CD4-positive, alpha-beta T cell (primary cell): ENCODE measurements around the gene FGFRL1. TPM values are rescaled to one million over a fixed set of nuclear protein-coding genes. Genes with fewer than 3 reads are reported as not detected.

Experiments
- ATAC-seq: fragments of 200-7000 bp; cut with Tn5 transposase; one replicate; pipeline ENCODE4 v1.10.0; 2022; ENCODE audit warnings: mild to moderate bottlenecking; ENCODE audit not compliant: poor library complexity
- CTCF ChIA-PET: fragments of 350-600 bp; sonication (Branson Sonifier 250); formaldehyde crosslinking; loops from one replicate; lab custom pipeline; 2021; ENCODE audit warnings: antibody characterized with exemption, inconsistent platforms; lab: Charles Lee
- POLR2A ChIA-PET: fragments of 350-600 bp; sonication (Branson Sonifier 250); formaldehyde crosslinking; loops from one replicate; lab custom pipeline; 2021; ENCODE audit warnings: antibody characterized with exemption, inconsistent platforms; lab: Charles Lee
- DNase-seq, 14 experiments: peaks; one replicate each; pipeline ENCODE4 v3.0.0-alpha.2; 2013 to 2020; ENCODE audit warnings: mixed read lengths in 2 of 14
- H3K27ac ChIP-seq, 2 donors: one replicate each; pipeline versions ENCODE4 v1.5.1 to v1.7.0; 2013; ENCODE audit warnings: low read length in 2 of 2, low read depth in 1 of 2, mild to moderate bottlenecking in 1 of 2
- H3K27me3 ChIP-seq, 2 experiments: 1 replicate in 1 of 2; 2 replicates in 1 of 2; pipeline versions ENCODE4 v1.6.1 to v1.7.0; 2013; ENCODE audit warnings: low read length in 2 of 2, control low read depth in 1 of 2, mild to moderate bottlenecking in 1 of 2, moderate library complexity in 1 of 2; ENCODE audit not compliant: insufficient read depth in 2 of 2, control insufficient read depth in 1 of 2
- H3K36me3 ChIP-seq: one replicate; pipeline ENCODE4 v1.6.1; 2013; ENCODE audit warnings: low read length, control low read depth; ENCODE audit not compliant: insufficient read depth
- H3K4me1 ChIP-seq: one replicate; pipeline ENCODE4 v1.6.1; 2013; ENCODE audit warnings: low read length, control low read depth; ENCODE audit not compliant: insufficient read depth
- H3K4me3 ChIP-seq: one replicate; pipeline ENCODE4 v1.5.1; 2013; ENCODE audit warnings: mild to moderate bottlenecking, low read length, moderate library complexity
- H3K9me3 ChIP-seq, 2 experiments: 1 replicate in 1 of 2; 2 replicates in 1 of 2; pipeline versions ENCODE4 v1.6.1 to v1.7.0; 2013; ENCODE audit warnings: low read length in 2 of 2, mild to moderate bottlenecking in 2 of 2, control low read depth in 1 of 2, moderate library complexity in 1 of 2; ENCODE audit not compliant: control insufficient read depth in 1 of 2, insufficient read depth in 1 of 2
- H3K27ac Mint-ChIP-seq: one replicate; pipeline ENCODE4 v1.8.0; 2020; ENCODE audit warnings: mixed read lengths
- H3K27me3 Mint-ChIP-seq: one replicate; pipeline ENCODE4 v1.8.0; 2021; ENCODE audit warnings: mixed read lengths
- H3K36me3 Mint-ChIP-seq: one replicate; pipeline ENCODE4 v1.8.0; 2021; ENCODE audit warnings: low read depth, mixed read lengths
- H3K4me1 Mint-ChIP-seq: one replicate; pipeline ENCODE4 v1.8.0; 2021; ENCODE audit warnings: low read depth, mixed read lengths
- H3K4me3 Mint-ChIP-seq: one replicate; pipeline ENCODE4 v1.8.0; 2020; ENCODE audit warnings: mild to moderate bottlenecking, mixed read lengths
- H3K9me3 Mint-ChIP-seq: one replicate; pipeline ENCODE4 v1.8.0; 2020; ENCODE audit warnings: mixed read lengths
- intact Hi-C, 2 experiments: fragments of 100-400 bp; cut with DNase I in 1 of 2; cut with micrococcal nuclease in 1 of 2; formaldehyde crosslinking; loops; one replicate each; pipeline versions ENCODE4 v1.15.1 to v1.9.0; 2023 to 2025; cut with DNase I, micrococcal nuclease
- total RNA-seq, 174 experiments: library from RNA in 2 of 174; stranded (reverse) in 2 of 174; gene quantifications; one replicate each; pipeline ENCODE4 v1.2.3 and lab custom pipeline; 2021 to 2026
- TF ChIP-seq, protein P1 (sequence below): fragments of 200-600 bp; IDR thresholded peaks from one replicate; pipeline ENCODE4 v1.8.0; 2022; ENCODE audit warnings: antibody characterized with exemption, mild to moderate bottlenecking

FGFRL1 gene
- total RNA-seq, 2 experiments from 2014 or later, result 21.8 to 25.0 TPM

DNA sequence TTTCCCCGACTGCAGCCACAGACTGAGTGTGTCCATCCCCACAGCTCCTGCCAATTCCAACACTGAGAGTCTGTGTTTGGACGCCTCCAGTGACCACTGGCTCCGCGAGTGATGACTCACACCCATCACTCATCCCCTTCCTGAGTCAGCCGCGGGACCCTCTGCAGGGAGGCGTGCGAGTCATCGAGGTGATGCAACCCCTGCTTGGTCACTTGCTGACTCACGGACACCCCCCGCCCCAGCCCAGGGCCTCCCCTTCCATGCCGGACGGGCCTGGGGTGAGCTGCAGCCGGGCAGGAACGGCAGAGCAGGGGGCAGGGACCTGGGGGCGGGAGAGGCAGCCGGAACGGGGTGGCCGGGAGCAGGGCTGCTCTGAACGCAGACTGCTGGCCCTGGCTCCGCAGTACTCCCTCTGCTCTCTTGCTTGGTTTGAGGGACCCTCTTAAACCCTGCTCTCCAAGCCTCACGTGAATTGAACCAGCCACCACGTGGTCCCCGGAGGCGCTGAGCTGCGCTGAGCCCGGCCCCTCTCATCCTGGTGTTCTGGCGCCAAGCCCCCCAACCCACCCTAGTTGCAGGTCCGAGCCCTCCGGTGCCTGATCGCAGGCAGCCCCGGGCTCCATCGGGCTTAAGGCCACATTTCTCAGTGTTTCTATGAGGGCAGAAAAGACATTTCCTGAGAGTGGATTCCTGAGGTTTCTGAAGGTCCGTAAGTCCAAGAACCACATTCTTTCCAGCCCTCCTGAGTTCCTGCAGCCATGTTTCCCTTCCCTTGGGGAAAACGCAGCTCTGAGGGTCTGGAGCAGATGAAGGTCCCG lies 32.4 kb downstream of the FGFRL1 start:
- H3K4me1 ChIP-seq, result peaks cover 2% of the 10 kb centered on the region
- Mint-ChIP-seq H3K9me3 (no peaks in the 10 kb centered on the region), H3K4me3 (no peak overlapping the region), H3K27ac (no peak overlapping the region), H3K4me1 (no peaks in the 10 kb centered on the region), H3K27me3 (peaks cover 38% of the 10 kb centered on the region), H3K36me3 (no peaks in the 10 kb centered on the region)
- peaks cover 0 to 18% of the 10 kb centered on the region in 2 experiments for H3K9me3 ChIP-seq
- TF ChIP-seq, protein P1, sequence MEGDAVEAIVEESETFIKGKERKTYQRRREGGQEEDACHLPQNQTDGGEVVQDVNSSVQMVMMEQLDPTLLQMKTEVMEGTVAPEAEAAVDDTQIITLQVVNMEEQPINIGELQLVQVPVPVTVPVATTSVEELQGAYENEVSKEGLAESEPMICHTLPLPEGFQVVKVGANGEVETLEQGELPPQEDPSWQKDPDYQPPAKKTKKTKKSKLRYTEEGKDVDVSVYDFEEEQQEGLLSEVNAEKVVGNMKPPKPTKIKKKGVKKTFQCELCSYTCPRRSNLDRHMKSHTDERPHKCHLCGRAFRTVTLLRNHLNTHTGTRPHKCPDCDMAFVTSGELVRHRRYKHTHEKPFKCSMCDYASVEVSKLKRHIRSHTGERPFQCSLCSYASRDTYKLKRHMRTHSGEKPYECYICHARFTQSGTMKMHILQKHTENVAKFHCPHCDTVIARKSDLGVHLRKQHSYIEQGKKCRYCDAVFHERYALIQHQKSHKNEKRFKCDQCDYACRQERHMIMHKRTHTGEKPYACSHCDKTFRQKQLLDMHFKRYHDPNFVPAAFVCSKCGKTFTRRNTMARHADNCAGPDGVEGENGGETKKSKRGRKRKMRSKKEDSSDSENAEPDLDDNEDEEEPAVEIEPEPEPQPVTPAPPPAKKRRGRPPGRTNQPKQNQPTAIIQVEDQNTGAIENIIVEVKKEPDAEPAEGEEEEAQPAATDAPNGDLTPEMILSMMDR, result no peak
- no peaks in the 10 kb centered on the region for H3K36me3 ChIP-seq
- H3K27me3 ChIP-seq, result peaks cover 27 to 33% of the 10 kb centered on the region in 2 experiments
- DNase-seq (peak in 4 of 14 experiments; percentile 4 to 76 (median 44)), ATAC-seq (no peak)
- POLR2A ChIA-PET, result no interaction called here
- CTCF ChIA-PET, result no interaction called here
- no peak overlapping the region for H3K27ac ChIP-seq
- intact Hi-C loops, result no loop called here
- H3K4me3 ChIP-seq, result no peak overlapping the region

DNA sequence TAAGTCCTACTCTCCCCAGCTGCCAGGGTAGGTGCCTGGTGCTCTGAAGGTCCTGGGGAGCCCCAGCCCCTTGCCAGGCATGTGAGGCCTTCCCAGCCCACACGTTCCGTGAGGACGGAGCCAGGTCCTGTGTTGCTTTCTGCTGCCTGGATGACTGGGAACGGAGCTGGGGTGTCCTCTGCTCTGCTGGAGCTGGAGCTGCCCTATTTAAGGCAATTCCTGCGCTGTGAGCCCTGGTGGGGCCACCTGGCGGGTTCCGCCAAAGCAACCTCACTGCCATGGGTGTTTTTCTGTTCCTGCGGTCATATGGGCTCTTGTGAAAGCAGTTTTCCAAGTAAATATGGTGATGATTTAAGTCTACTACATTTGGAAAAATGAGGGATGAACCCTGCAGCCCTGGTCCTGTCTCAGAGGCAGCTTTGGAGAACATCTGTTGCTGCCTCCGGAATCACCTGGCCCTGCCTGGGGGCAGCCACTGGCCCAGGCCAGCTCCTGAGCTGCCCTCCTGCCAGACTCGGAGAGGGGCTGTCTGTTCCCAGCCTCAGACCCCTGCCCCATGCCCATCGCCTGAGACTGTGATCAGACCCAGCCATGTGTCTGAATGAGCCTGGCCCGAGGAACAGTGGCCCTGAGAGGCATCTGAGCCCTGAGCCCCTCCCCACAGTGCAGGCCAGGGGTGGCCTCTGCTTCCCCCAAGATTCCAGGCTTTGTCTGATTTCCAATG lies 33.2 kb downstream of the FGFRL1 start:
- no peak for ATAC-seq
- peaks cover 27 to 33% of the 10 kb centered on the region in 2 experiments for H3K27me3 ChIP-seq

DNA sequence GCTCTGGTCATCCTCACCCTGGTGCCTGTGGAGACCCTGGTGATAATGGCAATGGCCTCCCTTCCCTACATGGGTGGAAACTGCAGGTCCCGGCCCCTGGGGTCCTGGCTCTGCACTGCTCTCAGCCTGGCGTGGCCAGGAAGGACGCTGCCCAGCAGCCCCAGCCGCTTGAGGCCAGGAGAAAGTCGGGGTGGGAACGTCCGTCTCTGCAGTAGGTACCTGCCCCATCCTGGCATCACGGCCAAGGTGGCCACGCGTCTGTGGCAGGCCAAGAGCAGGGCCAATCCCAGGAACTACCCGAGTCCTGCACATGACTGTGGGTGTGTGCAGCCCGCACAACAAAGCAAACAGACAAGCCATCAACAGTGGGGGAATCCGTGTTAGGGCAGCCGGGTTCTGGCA lies 33.8 kb downstream of the FGFRL1 start:
- peaks cover 0 to 25% of the 10 kb centered on the region in 2 experiments for H3K9me3 ChIP-seq
- Mint-ChIP-seq H3K9me3 (no peaks in the 10 kb centered on the region), H3K4me3 (no peak overlapping the region), H3K27me3 (peaks cover 44% of the 10 kb centered on the region), H3K4me1 (no peaks in the 10 kb centered on the region), H3K36me3 (no peaks in the 10 kb centered on the region), H3K27ac (no peak overlapping the region)
- ATAC-seq (no peak), DNase-seq (peak in 1 of 14 experiments; percentile 2)
- H3K36me3 ChIP-seq, result no peaks in the 10 kb centered on the region
- intact Hi-C loops, result no loop called here
- no peak overlapping the region for H3K27ac ChIP-seq
- no peak overlapping the region for H3K4me3 ChIP-seq
- TF ChIP-seq, protein P1, result no peak
- H3K4me1 ChIP-seq, result peaks cover 2% of the 10 kb centered on the region
- peaks cover 27 to 33% of the 10 kb centered on the region in 2 experiments for H3K27me3 ChIP-seq
- ChIA-PET POLR2A (no interaction called here), CTCF (no interaction called here)

More for the DNA sequence above, 33.2 kb downstream of the FGFRL1 start:
- H3K4me1 ChIP-seq, result peaks cover 2% of the 10 kb centered on the region
- H3K27me3 Mint-ChIP-seq, result peaks cover 44% of the 10 kb centered on the region
- POLR2A ChIA-PET, result no interaction called here
- no peak overlapping the region for H3K4me3 ChIP-seq
- H3K36me3 Mint-ChIP-seq, result no peaks in the 10 kb centered on the region
- peaks cover 0 to 25% of the 10 kb centered on the region in 2 experiments for H3K9me3 ChIP-seq
- TF ChIP-seq, protein P1, result no peak
- H3K27ac Mint-ChIP-seq, result no peak overlapping the region
- H3K4me3 Mint-ChIP-seq, result no peak overlapping the region
- DNase-seq, result peak in 1 of 14 experiments; percentile 3
- H3K27ac ChIP-seq, result no peak overlapping the region
- no peaks in the 10 kb centered on the region for H3K36me3 ChIP-seq
- CTCF ChIA-PET, result no interaction called here
- H3K9me3 Mint-ChIP-seq, result no peaks in the 10 kb centered on the region
- intact Hi-C loops, result no loop called here
- no peaks in the 10 kb centered on the region for H3K4me1 Mint-ChIP-seq
